DOHH2 (cell line): ENCODE measurements around the gene RNF8.
"Not testable (repeated sequence)": the region's sequence is repeated elsewhere in the genome, so short reads cannot be mapped to it uniquely, and the experiment has no call there.

Experiments
- H3F3A ChIP-seq: fragments of 200-600 bp; sonication (generic), shearing (Covaris generic); 2 replicates; pipeline ENCODE4 v1.6.0; 2016; ENCODE audit warnings: antibody characterized with exemption, mild to moderate bottlenecking; ENCODE audit not compliant: control insufficient read depth, insufficient read depth
- H3K27ac ChIP-seq: fragments of 200-600 bp; sonication (generic); 2 replicates; pipeline ENCODE4 v1.5.1; 2014; ENCODE audit warnings: low read depth, mild to moderate bottlenecking, low read length, moderate library complexity
- H3K27me3 ChIP-seq: fragments of 200-600 bp; sonication (generic); 2 replicates; pipeline ENCODE4 v1.6.1; 2014; ENCODE audit warnings: mild to moderate bottlenecking, low read length, mixed read lengths; ENCODE audit not compliant: control insufficient read depth
- H3K36me3 ChIP-seq: fragments of 200-600 bp; sonication (generic); 2 replicates; pipeline ENCODE4 v1.6.1; 2014; ENCODE audit warnings: mild to moderate bottlenecking, low read length, moderate library complexity, mixed read lengths; ENCODE audit not compliant: control insufficient read depth
- H3K4me1 ChIP-seq: fragments of 200-600 bp; sonication (generic); 2 replicates; pipeline ENCODE4 v1.6.1; 2014; ENCODE audit warnings: mild to moderate bottlenecking, low read length, mixed read lengths; ENCODE audit not compliant: control insufficient read depth
- H3K4me2 ChIP-seq: fragments of 200-600 bp; sonication (generic); 2 replicates; pipeline ENCODE4 v1.6.0; 2014; ENCODE audit warnings: mild to moderate bottlenecking, low read length, moderate library complexity
- H3K4me3 ChIP-seq: fragments of 200-600 bp; sonication (generic); 2 replicates; pipeline ENCODE4 v1.5.1; 2014; ENCODE audit warnings: mild to moderate bottlenecking, low read length, mixed read lengths
- H3K79me2 ChIP-seq: fragments of 200-600 bp; sonication (generic); 2 replicates; pipeline ENCODE4 v1.6.1; 2014; ENCODE audit warnings: mild to moderate bottlenecking, low read length, mixed read lengths; ENCODE audit not compliant: control insufficient read depth
- H3K9me2 ChIP-seq: fragments of 200-600 bp; sonication (generic); replicated peaks from 2 replicates; pipeline ENCODE4 v1.6.1; 2014; ENCODE audit warnings: mild to moderate bottlenecking, low read length, mixed read lengths; ENCODE audit not compliant: control insufficient read depth
- H3K9me3 ChIP-seq: fragments of 200-600 bp; sonication (generic); 2 replicates; pipeline ENCODE4 v1.6.1; 2014; ENCODE audit warnings: antibody characterized with exemption, low read length, mixed read lengths; ENCODE audit not compliant: control insufficient read depth, insufficient read depth
- H4K20me1 ChIP-seq: fragments of 200-600 bp; sonication (generic); 2 replicates; pipeline ENCODE4 v1.6.0; 2014; ENCODE audit warnings: low read depth, mild to moderate bottlenecking, antibody characterized with exemption, low read length, moderate library complexity; ENCODE audit not compliant: control insufficient read depth, insufficient read depth
- CTCF ChIP-seq: fragments of 200-600 bp; sonication (generic); IDR thresholded peaks from one replicate; pipeline ENCODE4 v1.5.1; 2014; ENCODE audit warnings: antibody characterized with exemption, mild to moderate bottlenecking, low read depth, low read length; ENCODE audit not compliant: poor library complexity, severe bottlenecking
- EZH2phosphoT487 ChIP-seq: fragments of 200-600 bp; sonication (generic); IDR thresholded peaks from 2 replicates; pipeline ENCODE4 v1.6.1; 2017; ENCODE audit warnings: borderline replicate concordance, mild to moderate bottlenecking, antibody characterized with exemption, low read length, moderate library complexity, mixed read lengths

Gene RNF8

GRCh38 chr6:37321516-37322415 lies 32.0 kb upstream of the RNF8 start:
- Histone ChIP-seq H3K36me3 (peaks cover 10% of the 10 kb centered on the region; the same call in 1 of the 2 replicates), H3K27me3 (no peaks in the 10 kb centered on the region), H3K9me2 (no peaks in the 10 kb centered on the region), H4K20me1 (no peaks in the 10 kb centered on the region), H3K27ac (no peak overlapping the region), H3K9me3 (no peaks in the 10 kb centered on the region), H3K4me2 (no peak overlapping the region), H3K4me1 (no peaks in the 10 kb centered on the region), H3K79me2 (no peaks in the 10 kb centered on the region), H3K4me3 (no peak overlapping the region), H3F3A (no peaks in the 10 kb centered on the region)
- TF ChIP-seq EZH2phosphoT487 (no peak), CTCF (no peak)

GRCh38 chr6:37323580-37323979 lies 30.2 kb upstream of the RNF8 start:
- Histone ChIP-seq H3K4me2 (no peak overlapping the region), H3K27ac (no peak overlapping the region), H3K79me2 (no peaks in the 10 kb centered on the region), H3F3A (no peaks in the 10 kb centered on the region), H4K20me1 (no peaks in the 10 kb centered on the region), H3K4me3 (no peak overlapping the region), H3K27me3 (no peaks in the 10 kb centered on the region), H3K9me2 (no peaks in the 10 kb centered on the region), H3K9me3 (no peaks in the 10 kb centered on the region), H3K4me1 (no peaks in the 10 kb centered on the region), H3K36me3 (peaks cover 3% of the 10 kb centered on the region; the same call in 1 of the 2 replicates)
- no peak for TF ChIP-seq EZH2phosphoT487
- TF ChIP-seq CTCF = no peak

GRCh38 chr6:37324131-37325033 lies 29.4 kb upstream of the RNF8 start:
- TF ChIP-seq EZH2phosphoT487 (no peak), CTCF (no peak)
- Histone ChIP-seq H3K4me3 (no peak overlapping the region), H3K27ac (no peak overlapping the region), H3F3A (no peaks in the 10 kb centered on the region), H3K9me3 (no peaks in the 10 kb centered on the region), H3K9me2 (no peaks in the 10 kb centered on the region), H3K36me3 (no peaks in the 10 kb centered on the region; the same call in 1 of the 2 replicates), H3K4me1 (no peaks in the 10 kb centered on the region), H4K20me1 (no peaks in the 10 kb centered on the region), H3K79me2 (no peaks in the 10 kb centered on the region), H3K4me2 (no peak overlapping the region), H3K27me3 (no peaks in the 10 kb centered on the region)

- H3K27me3 ChIP-seq, H3F3A ChIP-seq, H3K27ac ChIP-seq, H3K36me3 ChIP-seq, H3K79me2 ChIP-seq, H3K9me2 ChIP-seq, H3K9me3 ChIP-seq, H4K20me1 ChIP-seq, H3K4me1 ChIP-seq, H3K4me2 ChIP-seq, H3K4me3 ChIP-seq: not testable (repeated sequence)
Measured at GRCh38 chr6:37330345-37330744, 23.4 kb upstream of the RNF8 start.
